RWPE2 (cell line): ENCODE results near the gene MAX.

Experiments used
- ATAC-seq: fragments of 200-7000 bp; cut with Tn5 transposase; 3 replicates; pipeline ENCODE4 v1.9.1; 2021; ENCODE audit warnings: low read depth
- DNase-seq: peaks from one replicate; pipeline ENCODE4 v3.0.0-alpha.2; 2020; ENCODE audit warnings: low spot score
- H3K27ac ChIP-seq: fragments of 450-650 bp; 2 replicates; pipeline ENCODE4 v1.5.1; 2017; ENCODE audit warnings: mild to moderate bottlenecking; ENCODE audit not compliant: poor library complexity, severe bottlenecking
- H3K27me3 ChIP-seq: fragments of 250-450 bp; sonication (Bioruptor Pico); 2 replicates; pipeline ENCODE4 v1.5.1; 2021; ENCODE audit warnings: mild to moderate bottlenecking, moderate library complexity; ENCODE audit not compliant: insufficient read depth, poor library complexity, severe bottlenecking
- H3K36me3 ChIP-seq: fragments of 250-450 bp; sonication (Bioruptor Pico); 2 replicates; pipeline ENCODE4 v1.5.1; 2020; ENCODE audit warnings: low read depth, mild to moderate bottlenecking, moderate library complexity
- H3K4me1 ChIP-seq: fragments of 250-450 bp; sonication (Bioruptor Pico); 2 replicates; pipeline ENCODE4 v1.5.1; 2021; ENCODE audit warnings: mild to moderate bottlenecking, moderate library complexity; ENCODE audit not compliant: insufficient read depth, poor library complexity, severe bottlenecking
- H3K4me3 ChIP-seq: fragments of 250-450 bp; sonication (Bioruptor Pico); 2 replicates; pipeline ENCODE4 v1.5.1; 2021; ENCODE audit warnings: mild to moderate bottlenecking, moderate library complexity; ENCODE audit not compliant: severe bottlenecking
- H3K9me3 ChIP-seq: fragments of 250-450 bp; sonication (Bioruptor Pico); 2 replicates; pipeline ENCODE4 v1.5.1; 2021; ENCODE audit warnings: mild to moderate bottlenecking, moderate library complexity; ENCODE audit not compliant: severe bottlenecking
- TF ChIP-seq, protein P1 (sequence below): fragments of 450-650 bp; IDR thresholded peaks from one replicate; pipeline ENCODE4 v1.5.1; 2017; ENCODE audit warnings: mild to moderate bottlenecking, moderate library complexity; ENCODE audit not compliant: poor library complexity, severe bottlenecking

Gene MAX

DNA sequence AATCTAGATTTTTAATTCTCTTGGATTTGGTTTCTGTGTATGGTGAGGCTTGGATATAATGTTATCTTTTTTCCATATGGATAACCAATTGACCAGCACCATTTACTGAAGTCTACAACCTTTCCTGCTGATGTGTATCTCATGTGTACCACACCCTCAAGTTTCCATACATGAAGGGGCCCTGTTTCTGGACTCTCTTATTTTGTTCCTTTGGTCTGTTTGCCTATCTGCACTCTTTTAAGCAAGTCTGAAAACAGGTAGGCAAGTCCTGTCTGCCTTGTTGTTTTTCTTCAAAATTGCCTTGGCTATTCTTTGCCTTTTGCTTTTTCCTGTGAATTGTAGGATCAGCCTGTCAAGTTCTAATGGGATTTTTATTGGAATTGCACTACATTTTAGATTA lies 44.6 kb downstream of the MAX start:
- no peaks in the 10 kb centered on the region for H3K9me3 ChIP-seq
- no peaks in the 10 kb centered on the region for H3K4me1 ChIP-seq
- DNase-seq = no peak
- no peaks in the 10 kb centered on the region for H3K27me3 ChIP-seq
- peaks cover 62% of the 10 kb centered on the region for H3K36me3 ChIP-seq
- TF ChIP-seq, protein P1, sequence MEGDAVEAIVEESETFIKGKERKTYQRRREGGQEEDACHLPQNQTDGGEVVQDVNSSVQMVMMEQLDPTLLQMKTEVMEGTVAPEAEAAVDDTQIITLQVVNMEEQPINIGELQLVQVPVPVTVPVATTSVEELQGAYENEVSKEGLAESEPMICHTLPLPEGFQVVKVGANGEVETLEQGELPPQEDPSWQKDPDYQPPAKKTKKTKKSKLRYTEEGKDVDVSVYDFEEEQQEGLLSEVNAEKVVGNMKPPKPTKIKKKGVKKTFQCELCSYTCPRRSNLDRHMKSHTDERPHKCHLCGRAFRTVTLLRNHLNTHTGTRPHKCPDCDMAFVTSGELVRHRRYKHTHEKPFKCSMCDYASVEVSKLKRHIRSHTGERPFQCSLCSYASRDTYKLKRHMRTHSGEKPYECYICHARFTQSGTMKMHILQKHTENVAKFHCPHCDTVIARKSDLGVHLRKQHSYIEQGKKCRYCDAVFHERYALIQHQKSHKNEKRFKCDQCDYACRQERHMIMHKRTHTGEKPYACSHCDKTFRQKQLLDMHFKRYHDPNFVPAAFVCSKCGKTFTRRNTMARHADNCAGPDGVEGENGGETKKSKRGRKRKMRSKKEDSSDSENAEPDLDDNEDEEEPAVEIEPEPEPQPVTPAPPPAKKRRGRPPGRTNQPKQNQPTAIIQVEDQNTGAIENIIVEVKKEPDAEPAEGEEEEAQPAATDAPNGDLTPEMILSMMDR = no peak
- ATAC-seq = no peak
- no peak overlapping the region for H3K27ac ChIP-seq
- H3K4me3 ChIP-seq = no peak overlapping the region

GRCh38 chr14:65054471-65055085 lies 47.7 kb downstream of the MAX start:
- H3K27ac ChIP-seq = no peak overlapping the region
- no peak for ATAC-seq

GRCh38 chr14:65053466-65053865 lies 48.9 kb downstream of the MAX start:
- ATAC-seq (no peak), DNase-seq (no peak)
- Histone ChIP-seq H3K27me3 (no peaks in the 10 kb centered on the region), H3K4me3 (no peak overlapping the region), H3K27ac (no peak overlapping the region), H3K36me3 (peaks cover 53% of the 10 kb centered on the region), H3K9me3 (no peaks in the 10 kb centered on the region), H3K4me1 (no peaks in the 10 kb centered on the region)
- TF ChIP-seq, protein P1 = no peak

More at GRCh38 chr14:65054471-65055085, 47.7 kb downstream of the MAX start:
- Histone ChIP-seq H3K9me3 (no peaks in the 10 kb centered on the region), H3K36me3 (peaks cover 53% of the 10 kb centered on the region), H3K27me3 (no peaks in the 10 kb centered on the region), H3K4me1 (no peaks in the 10 kb centered on the region), H3K4me3 (no peak overlapping the region)
- TF ChIP-seq, protein P1 = no peak
- DNase-seq = peak; percentile 59

- TF ChIP-seq, protein P1 = no peak
- H3K36me3 ChIP-seq = peaks cover 49% of the 10 kb centered on the region
- H3K4me1 ChIP-seq = peaks cover 5% of the 10 kb centered on the region
- no peak overlapping the region for H3K27ac ChIP-seq
- no peaks in the 10 kb centered on the region for H3K9me3 ChIP-seq
- H3K4me3 ChIP-seq = no peak overlapping the region
- no peak for DNase-seq
- no peak for ATAC-seq
- no peaks in the 10 kb centered on the region for H3K27me3 ChIP-seq
Observed at GRCh38 chr14:65052832-65053231, 49.5 kb downstream of the MAX start.

GRCh38 chr14:65045709-65046108 lies 56.6 kb downstream of the MAX start:
- H3K9me3 ChIP-seq = no peaks in the 10 kb centered on the region
- TF ChIP-seq, protein P1 = no peak
- DNase-seq = no peak
- peaks cover 35% of the 10 kb centered on the region for H3K36me3 ChIP-seq
- H3K27ac ChIP-seq = no peak overlapping the region
- H3K4me1 ChIP-seq = peaks cover 13% of the 10 kb centered on the region
- ATAC-seq = no peak
- no peak overlapping the region for H3K4me3 ChIP-seq
- H3K27me3 ChIP-seq = no peaks in the 10 kb centered on the region
